H9 (cell line): ENCODE measurements around the gene CEP85L. TPM values are rescaled to one million over a fixed set of nuclear protein-coding genes. Genes with fewer than 3 reads are reported as not detected.

Experiments used
- DNase-seq: peaks from one replicate; pipeline ENCODE4 v3.0.0-alpha.2; 2017
- H2AFZ ChIP-seq: one replicate; pipeline ENCODE4 v1.6.1; 2013; ENCODE audit warnings: mild to moderate bottlenecking, low read length, control low read depth, moderate library complexity
- H2AK5ac ChIP-seq: 2 replicates; pipeline ENCODE4 v1.6.1; 2013; ENCODE audit warnings: low read length, control low read depth, mixed read lengths; ENCODE audit not compliant: insufficient read length
- H2BK120ac ChIP-seq: one replicate; pipeline ENCODE4 v1.6.1; 2013; ENCODE audit warnings: low read depth, mild to moderate bottlenecking, low read length, control low read depth, inconsistent platforms; ENCODE audit not compliant: poor library complexity, severe bottlenecking
- H2BK12ac ChIP-seq: 2 replicates; pipeline ENCODE4 v1.6.1; 2013; ENCODE audit warnings: low read length, control low read depth, mixed read lengths, low read depth; ENCODE audit not compliant: insufficient read length
- H2BK15ac ChIP-seq: 2 replicates; pipeline ENCODE4 v1.6.1; 2013; ENCODE audit warnings: low read depth, low read length, control low read depth
- H2BK20ac ChIP-seq: one replicate; pipeline ENCODE4 v1.6.1; 2013; ENCODE audit warnings: low read depth, mild to moderate bottlenecking, low read length, control low read depth, inconsistent platforms; ENCODE audit not compliant: poor library complexity, severe bottlenecking
- H2BK5ac ChIP-seq: 2 replicates; pipeline ENCODE4 v1.6.1; 2013; ENCODE audit warnings: low read length, control low read depth, mixed read lengths; ENCODE audit not compliant: insufficient read length
- H3K14ac ChIP-seq: 2 replicates; pipeline ENCODE4 v1.6.1; 2013; ENCODE audit warnings: low read length, control low read depth; ENCODE audit not compliant: insufficient read depth
- H3K18ac ChIP-seq: 2 replicates; pipeline ENCODE4 v1.6.1; 2013; ENCODE audit warnings: low read depth, mild to moderate bottlenecking, mixed read lengths, low read length, control low read depth; ENCODE audit not compliant: insufficient read length
- H3K23ac ChIP-seq: 2 replicates; pipeline ENCODE4 v1.6.1; 2013; ENCODE audit warnings: low read length, control low read depth, mixed read lengths, low read depth; ENCODE audit not compliant: insufficient read length
- H3K23me2 ChIP-seq: 2 replicates; pipeline ENCODE4 v1.6.1; 2013; ENCODE audit warnings: low read depth, mild to moderate bottlenecking, mixed read lengths, low read length, control low read depth; ENCODE audit not compliant: insufficient read length, poor library complexity, severe bottlenecking
- H3K27ac ChIP-seq: 2 replicates; pipeline ENCODE4 v1.5.1; 2013; ENCODE audit warnings: low read length, control low read depth, mixed read lengths, low read depth; ENCODE audit not compliant: insufficient read length
- H3K27me3 ChIP-seq: 2 replicates; pipeline ENCODE4 v1.6.1; 2013; ENCODE audit warnings: low read length, control low read depth, inconsistent platforms; ENCODE audit not compliant: insufficient read depth
- H3K4ac ChIP-seq: 2 replicates; pipeline ENCODE4 v1.6.1; 2013; ENCODE audit warnings: low read depth, mild to moderate bottlenecking, control low read depth, inconsistent platforms, low read length, moderate library complexity
- H3K4me1 ChIP-seq: 2 replicates; pipeline ENCODE4 v1.6.1; 2013; ENCODE audit warnings: low read length, control low read depth, inconsistent platforms; ENCODE audit not compliant: insufficient read depth
- H3K4me2 ChIP-seq: 2 replicates; pipeline ENCODE4 v1.6.1; 2013; ENCODE audit warnings: low read length, control low read depth, mixed read lengths; ENCODE audit not compliant: insufficient read length, insufficient read depth
- H3K56ac ChIP-seq: 2 replicates; pipeline ENCODE4 v1.6.1; 2013; ENCODE audit warnings: low read depth, mild to moderate bottlenecking, mixed read lengths, low read length, control low read depth; ENCODE audit not compliant: insufficient read length
- H3K79me1 ChIP-seq: 2 replicates; pipeline ENCODE4 v1.6.1; 2013; ENCODE audit warnings: low read depth, mild to moderate bottlenecking, moderate library complexity, low read length, control low read depth, inconsistent platforms; ENCODE audit not compliant: insufficient read depth, poor library complexity, severe bottlenecking
- H3K79me2 ChIP-seq: 2 replicates; pipeline ENCODE4 v1.6.1; 2013; ENCODE audit warnings: low read length, control low read depth, inconsistent platforms; ENCODE audit not compliant: insufficient read depth
- H3K9ac ChIP-seq: 2 replicates; pipeline ENCODE4 v1.6.1; 2013; ENCODE audit warnings: low read length, control low read depth, mixed read lengths; ENCODE audit not compliant: insufficient read length; ENCODE audit errors: extremely low read depth
- H3K9me3 ChIP-seq: one replicate; pipeline ENCODE4 v1.6.1; 2013; ENCODE audit warnings: low read depth, low read length, inconsistent platforms; ENCODE audit not compliant: control insufficient read depth
- H3T11ph ChIP-seq: one replicate; pipeline ENCODE4 v1.6.1; 2013; ENCODE audit warnings: mild to moderate bottlenecking, low read length, control low read depth, inconsistent platforms
- H4K20me1 ChIP-seq: one replicate; pipeline ENCODE4 v1.6.1; 2013; ENCODE audit not compliant: control insufficient read depth, insufficient read length, insufficient read depth
- H4K5ac ChIP-seq: 2 replicates; pipeline ENCODE4 v1.6.1; 2013; ENCODE audit warnings: low read depth, mild to moderate bottlenecking, mixed read lengths, low read length, control low read depth; ENCODE audit not compliant: insufficient read length
- H4K8ac ChIP-seq: replicated peaks from 2 replicates; pipeline ENCODE4 v1.6.1; 2013; ENCODE audit warnings: low read length, control low read depth, mixed read lengths, low read depth; ENCODE audit not compliant: insufficient read length
- H4K91ac ChIP-seq: 2 replicates; pipeline ENCODE4 v1.6.1; 2013; ENCODE audit warnings: low read depth, mild to moderate bottlenecking, moderate library complexity, mixed read lengths, low read length, control low read depth; ENCODE audit not compliant: insufficient read length
- H3K27ac Mint-ChIP-seq, 3 experiments: 2 replicates in 2 of 3; 3 replicates in 1 of 3; pipeline ENCODE4 v1.8.0; 2020 to 2021; ENCODE audit warnings: mixed read lengths in 3 of 3, mild to moderate bottlenecking in 1 of 3, moderate library complexity in 1 of 3
- H3K27me3 Mint-ChIP-seq: 2 replicates; pipeline ENCODE4 v1.8.0; 2021; ENCODE audit warnings: low read depth, mild to moderate bottlenecking, moderate library complexity, mixed read lengths
- H3K36me3 Mint-ChIP-seq, 3 experiments: 2 replicates in 2 of 3; 3 replicates in 1 of 3; pipeline ENCODE4 v1.8.0; 2020 to 2021; ENCODE audit warnings: low read depth in 3 of 3, mixed read lengths in 3 of 3; ENCODE audit not compliant: insufficient read depth in 1 of 3
- H3K4me1 Mint-ChIP-seq, 2 experiments: 2 replicates each; pipeline ENCODE4 v1.8.0; 2020; ENCODE audit warnings: mixed read lengths in 2 of 2
- H3K4me3 Mint-ChIP-seq, 2 experiments: 2 replicates in 1 of 2; 3 replicates in 1 of 2; pipeline ENCODE4 v1.8.0; 2020 to 2021; ENCODE audit warnings: mild to moderate bottlenecking in 2 of 2, mixed read lengths in 2 of 2, moderate library complexity in 1 of 2
- H3K9me3 Mint-ChIP-seq, 2 experiments: 2 replicates in 1 of 2; 3 replicates in 1 of 2; pipeline ENCODE4 v1.8.0; 2020; ENCODE audit warnings: mild to moderate bottlenecking in 2 of 2, mixed read lengths in 2 of 2, moderate library complexity in 1 of 2
- WGBS: extraction: QIAGEN DNeasy Blood & Tissue Kit; methylation state at CpG from one replicate; pipeline ENCODE4 v1.1.7; 2013; ENCODE audit warnings: missing lambda C conversion rate, low lambda C conversion rate, mixed read lengths; ENCODE audit not compliant: insufficient read length; ENCODE audit errors: extremely low coverage; 5-methylcytosine and 5-hydroxymethylcytosine counted together
- total RNA-seq: library from RNA; stranded (reverse); gene quantifications from 2 replicates; pipeline ENCODE4 v1.2.1, GENCODE V29; 2021
- TF ChIP-seq, protein P1 (sequence below): fragments of 200-600 bp; sonication (generic); conservative IDR thresholded peaks from 3 replicates; pipeline ENCODE4 v1.8.0; 2021; ENCODE audit warnings: antibody characterized with exemption, mild to moderate bottlenecking

Gene CEP85L
- total RNA-seq, 1 experiment from 2014 or later: 3.8 TPM

- no peak for DNase-seq
- H4K5ac ChIP-seq: no peak overlapping the region
- no peaks in the 10 kb centered on the region for H3K27me3 Mint-ChIP-seq
- peaks cover 8 to 13% (median 8%) of the 10 kb centered on the region in 3 experiments for H3K36me3 Mint-ChIP-seq
- H2BK5ac ChIP-seq: no peak overlapping the region
- H2AK5ac ChIP-seq: no peak overlapping the region
- H4K91ac ChIP-seq: no peak overlapping the region
- H3K27ac Mint-ChIP-seq: no peak overlapping the region
- H3K18ac ChIP-seq: no peak overlapping the region
- no peaks in the 10 kb centered on the region for H3K27me3 ChIP-seq
- TF ChIP-seq, protein P1, sequence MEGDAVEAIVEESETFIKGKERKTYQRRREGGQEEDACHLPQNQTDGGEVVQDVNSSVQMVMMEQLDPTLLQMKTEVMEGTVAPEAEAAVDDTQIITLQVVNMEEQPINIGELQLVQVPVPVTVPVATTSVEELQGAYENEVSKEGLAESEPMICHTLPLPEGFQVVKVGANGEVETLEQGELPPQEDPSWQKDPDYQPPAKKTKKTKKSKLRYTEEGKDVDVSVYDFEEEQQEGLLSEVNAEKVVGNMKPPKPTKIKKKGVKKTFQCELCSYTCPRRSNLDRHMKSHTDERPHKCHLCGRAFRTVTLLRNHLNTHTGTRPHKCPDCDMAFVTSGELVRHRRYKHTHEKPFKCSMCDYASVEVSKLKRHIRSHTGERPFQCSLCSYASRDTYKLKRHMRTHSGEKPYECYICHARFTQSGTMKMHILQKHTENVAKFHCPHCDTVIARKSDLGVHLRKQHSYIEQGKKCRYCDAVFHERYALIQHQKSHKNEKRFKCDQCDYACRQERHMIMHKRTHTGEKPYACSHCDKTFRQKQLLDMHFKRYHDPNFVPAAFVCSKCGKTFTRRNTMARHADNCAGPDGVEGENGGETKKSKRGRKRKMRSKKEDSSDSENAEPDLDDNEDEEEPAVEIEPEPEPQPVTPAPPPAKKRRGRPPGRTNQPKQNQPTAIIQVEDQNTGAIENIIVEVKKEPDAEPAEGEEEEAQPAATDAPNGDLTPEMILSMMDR: no peak
- H3K4me2 ChIP-seq: no peak overlapping the region
- no peaks in the 10 kb centered on the region for H3K4me1 ChIP-seq
- no peak overlapping the region for H2BK12ac ChIP-seq
- no peaks in the 10 kb centered on the region for H3K79me1 ChIP-seq
- H3K4me1 Mint-ChIP-seq: no peaks in the 10 kb centered on the region
- H2BK15ac ChIP-seq: no peak overlapping the region
- H3K9ac ChIP-seq: no peak overlapping the region
- no peak overlapping the region for H3K23ac ChIP-seq
- H3K79me2 ChIP-seq: no peaks in the 10 kb centered on the region
- no peak overlapping the region for H2BK120ac ChIP-seq
- H2AFZ ChIP-seq: no peak overlapping the region
- H3T11ph ChIP-seq: no peak overlapping the region
- H3K4ac ChIP-seq: no peak overlapping the region
- WGBS: no CpG with 5 or more reads among the region's 2 CpGs
- no peak overlapping the region for H3K4me3 Mint-ChIP-seq
- H4K8ac ChIP-seq: no peak overlapping the region
- no peak overlapping the region for H3K56ac ChIP-seq
- no peak overlapping the region for H3K14ac ChIP-seq
- no peaks in the 10 kb centered on the region for H4K20me1 ChIP-seq
- no peaks in the 10 kb centered on the region for H3K9me3 ChIP-seq
- H2BK20ac ChIP-seq: no peak overlapping the region
- H3K23me2 ChIP-seq: no peaks in the 10 kb centered on the region
- H3K9me3 Mint-ChIP-seq: peaks cover 9 to 11% of the 10 kb centered on the region in 2 experiments; a peak in 4 of 5 replicates
- no peak overlapping the region for H3K27ac ChIP-seq
These were observed 149.2 kb downstream of the CEP85L start for GRCh38 chr6:118502169-118502568.
